Smooth muscle cell (in vitro differentiated cells): Measurements from ENCODE around the gene FUT8. TPM values are rescaled to one million over a fixed set of nuclear protein-coding genes. Genes with fewer than 3 reads are reported as not detected.

Experiments
- DNase-seq: peaks from one replicate; lab custom pipeline; 2025; ENCODE audit not compliant: unreplicated experiment; lab: John Stamatoyannopoulos, UW
- H2AFZ ChIP-seq: fragments of 200-600 bp; sonication (generic); 2 replicates; pipeline ENCODE4 v1.6.0; 2016; ENCODE audit warnings: antibody characterized with exemption, low read depth, mild to moderate bottlenecking
- H3F3A ChIP-seq: fragments of 200-600 bp; sonication (generic); 2 replicates; pipeline ENCODE4 v1.6.0; 2017; ENCODE audit warnings: antibody characterized with exemption, low read depth
- H3K27ac ChIP-seq: fragments of 200-600 bp; sonication (generic); 2 replicates; pipeline ENCODE4 v1.5.1; 2016; ENCODE audit warnings: low read depth, mild to moderate bottlenecking
- H3K27me3 ChIP-seq: fragments of 200-600 bp; sonication (generic); 2 replicates; pipeline ENCODE4 v1.6.1; 2016; ENCODE audit warnings: low read depth, mild to moderate bottlenecking
- H3K36me3 ChIP-seq: fragments of 200-600 bp; sonication (generic); 2 replicates; pipeline ENCODE4 v1.5.1; 2016; ENCODE audit warnings: low read depth
- H3K4me1 ChIP-seq: fragments of 200-600 bp; sonication (generic); 2 replicates; pipeline ENCODE4 v1.5.1; 2016; ENCODE audit warnings: low read depth
- H3K4me2 ChIP-seq: fragments of 200-600 bp; sonication (generic); 2 replicates; pipeline ENCODE4 v1.6.0; 2016; ENCODE audit warnings: mild to moderate bottlenecking
- H3K4me3 ChIP-seq: fragments of 200-600 bp; sonication (generic); 2 replicates; pipeline ENCODE4 v1.5.1; 2016; ENCODE audit warnings: mild to moderate bottlenecking
- H3K79me2 ChIP-seq: fragments of 200-600 bp; sonication (generic); 2 replicates; pipeline ENCODE4 v1.6.0; 2016; ENCODE audit warnings: low read depth, mild to moderate bottlenecking
- H3K9ac ChIP-seq: fragments of 200-600 bp; sonication (generic); 2 replicates; pipeline ENCODE4 v1.6.0; 2016; ENCODE audit warnings: low read depth
- H3K9me3 ChIP-seq: fragments of 200-600 bp; sonication (generic); replicated peaks from 2 replicates; pipeline ENCODE4 v1.5.1; 2016; ENCODE audit warnings: low read depth
- H4K20me1 ChIP-seq: fragments of 200-600 bp; sonication (generic); 2 replicates; pipeline ENCODE4 v1.6.0; 2016; ENCODE audit warnings: low read depth
- CTCF ChIP-seq: fragments of 200-600 bp; sonication (generic); IDR thresholded peaks from 2 replicates; pipeline ENCODE4 v1.5.1; 2017; ENCODE audit warnings: borderline replicate concordance, mild to moderate bottlenecking, antibody characterized with exemption; ENCODE audit not compliant: insufficient read depth, poor library complexity, severe bottlenecking
- WGBS: methylation state at CpG from one replicate; pipeline ENCODE4 v1.1.7; 2016; ENCODE audit warnings: low lambda C conversion rate; 5-methylcytosine and 5-hydroxymethylcytosine counted together
- polyA plus RNA-seq: library from polyadenylated mRNA; unstranded; fragments of >200 nt; fragmentation: Nextera tagmentation; extraction: Ambion mirVana; gene quantifications from 2 replicates; pipeline ENCODE4 v1.2.1, GENCODE V29; 2016
- total RNA-seq: library from RNA; depleted of rRNA; stranded (reverse); fragments of >200 nt; gene quantifications from 2 replicates; pipeline ENCODE4 v1.2.3, GENCODE V29; 2014

FUT8 gene
- total and polyA plus RNA-seq, 2 experiments from 2014 or later, result 12.8 to 50.2 TPM

GRCh38 chr14:65729566-65729965 is 317.0 kb downstream of the FUT8 start:
- Histone ChIP-seq H4K20me1 (no peaks in the 10 kb centered on the region), H3K9me3 (no peaks in the 10 kb centered on the region), H3K36me3 (no peaks in the 10 kb centered on the region), H3K4me2 (no peak overlapping the region), H2AFZ (no peak overlapping the region), H3K27me3 (no peaks in the 10 kb centered on the region), H3K4me3 (no peak overlapping the region), H3F3A (no peaks in the 10 kb centered on the region), H3K9ac (no peak overlapping the region), H3K79me2 (no peaks in the 10 kb centered on the region), H3K4me1 (no peaks in the 10 kb centered on the region), H3K27ac (no peak overlapping the region)
- 96% methylated on average over 5 of the region's 5 CpGs for WGBS
- DNase-seq, result no peak
- no peak for TF ChIP-seq CTCF

GRCh38 chr14:65731933-65732506 is 319.5 kb downstream of the FUT8 start:
- H3K27me3 ChIP-seq, result no peaks in the 10 kb centered on the region
- no peak for DNase-seq
- no peak for TF ChIP-seq CTCF
- H3K9ac ChIP-seq, result no peak overlapping the region
- H3K4me3 ChIP-seq, result no peak overlapping the region
- no peak overlapping the region for H3K27ac ChIP-seq
- H3K4me1 ChIP-seq, result no peaks in the 10 kb centered on the region
- 89% methylated on average over 2 of the region's 2 CpGs for WGBS
- H3K36me3 ChIP-seq, result no peaks in the 10 kb centered on the region
- H3K4me2 ChIP-seq, result no peak overlapping the region
- no peak overlapping the region for H2AFZ ChIP-seq
- no peaks in the 10 kb centered on the region for H3K9me3 ChIP-seq
- no peaks in the 10 kb centered on the region for H3K79me2 ChIP-seq
- H4K20me1 ChIP-seq, result no peaks in the 10 kb centered on the region
- no peaks in the 10 kb centered on the region for H3F3A ChIP-seq

- 83% methylated on average over 4 of the region's 4 CpGs for WGBS
Observed at GRCh38 chr14:65738339-65738738, 325.8 kb downstream of the FUT8 start.

More at GRCh38 chr14:65738339-65738738, 325.8 kb downstream of the FUT8 start:
- TF ChIP-seq CTCF, result no peak
- Histone ChIP-seq H4K20me1 (no peaks in the 10 kb centered on the region), H3K9me3 (no peaks in the 10 kb centered on the region), H2AFZ (no peak overlapping the region), H3K27ac (no peak overlapping the region), H3K36me3 (no peaks in the 10 kb centered on the region), H3K4me2 (no peak overlapping the region), H3K4me1 (peaks cover 6% of the 10 kb centered on the region), H3F3A (no peaks in the 10 kb centered on the region), H3K9ac (no peak overlapping the region), H3K4me3 (no peak overlapping the region), H3K27me3 (no peaks in the 10 kb centered on the region), H3K79me2 (no peaks in the 10 kb centered on the region)
- no peak for DNase-seq
